ENCODE data around the gene CDHR3. TPM values are rescaled to one million over a fixed set of nuclear protein-coding genes. Genes with fewer than 3 reads are reported as not detected.

The CDHR3 gene
- total RNA-seq, 2 experiments from 2014 or later, result 0.42 to 2.8 TPM

GRCh38 chr7:106061301-106061979 is 98.4 kb downstream of the CDHR3 start:
- POLR2A ChIA-PET, result interaction anchor here (0.7 to 10.0 kb wide), 10 partner anchors 11 to 91 kb away, joined by 3 to 308 read pairs (median 5); partner anchors contain the start of gene SYPL1
- Histone ChIP-seq H3K4me3 (ENCODE audit: low read depth, low read length, poor library complexity, severe bottlenecking) (peak overlapping the region; percentile 32), H4K20me1 (ENCODE audit: insufficient read depth, low read length) (no peaks in the 10 kb centered on the region), H3K4me2 (ENCODE audit: low read length) (peak overlapping the region; percentile 80), H3K79me2 (ENCODE audit: insufficient read depth, low read depth, low read length) (no peaks in the 10 kb centered on the region), H3K9me3 (ENCODE audit: low read length) (peaks cover 8% of the 10 kb centered on the region), H3K4me1 (ENCODE audit: insufficient read depth, low read length, poor library complexity, severe bottlenecking) (peaks cover 100% of the 10 kb centered on the region), H2AFZ (ENCODE audit: low read length) (no peak overlapping the region), H3K27ac (ENCODE audit: low read depth, low read length, poor library complexity, severe bottlenecking) (peak overlapping the region; percentile 98), H3K36me3 (ENCODE audit: insufficient read depth, low read length) (peaks cover 6% of the 10 kb centered on the region; the same call in 1 of the 2 replicates), H3K9me2 (ENCODE audit: insufficient read depth, low read length) (no peaks in the 10 kb centered on the region)
- no TSS peak for BruUV-seq (replicated peaks)
- DNase-seq (ENCODE audit: low spot score), result peak; percentile 93
- intact Hi-C loops (cut with micrococcal nuclease; ENCODE audit: unreplicated experiment), result no loop called here
- TF ChIP-seq CTCF (conservative IDR thresholded peaks at IDR 0.05; ENCODE audit: low read length) (peak; percentile 58), EZH2phosphoT487 (IDR thresholded peaks at IDR 0.05; ENCODE audit: borderline replicate concordance, low read depth, low read length) (no peak)
- CTCF ChIA-PET (ENCODE audit: unreplicated experiment), result interaction anchor here (1.2 to 5.1 kb wide), 3 partner anchors 11 to 92 kb away, joined by 3 to 52 read pairs (median 7); no protein-coding TSS in a partner anchor

GRCh38 chr7:106062006-106062405 is 98.9 kb downstream of the CDHR3 start:
- peak overlapping the region; percentile 98 for H3K27ac ChIP-seq (ENCODE audit: low read depth, low read length, poor library complexity, severe bottlenecking)
- H3K4me2 ChIP-seq (ENCODE audit: low read length), result peak overlapping the region; percentile 80
- H3K4me3 ChIP-seq (ENCODE audit: low read depth, low read length, poor library complexity, severe bottlenecking), result peak overlapping the region; percentile 32
- H3K4me1 ChIP-seq (ENCODE audit: insufficient read depth, low read length, poor library complexity, severe bottlenecking), result peaks cover 100% of the 10 kb centered on the region
- peaks cover 6% of the 10 kb centered on the region; the same call in 1 of the 2 replicates for H3K36me3 ChIP-seq (ENCODE audit: insufficient read depth, low read length)
- H3K79me2 ChIP-seq (ENCODE audit: insufficient read depth, low read depth, low read length), result no peaks in the 10 kb centered on the region
- intact Hi-C loops (cut with micrococcal nuclease; ENCODE audit: unreplicated experiment), result no loop called here
- ChIA-PET CTCF (ENCODE audit: unreplicated experiment) (interaction anchor here (0.7 to 5.1 kb wide), 4 partner anchors 10 to 93 kb away, joined by 3 to 52 read pairs (median 4); no protein-coding TSS in a partner anchor), POLR2A (interaction anchor here (0.7 to 10.0 kb wide), 7 partner anchors 10 to 91 kb away, joined by 3 to 308 read pairs (median 7); partner anchors contain the start of gene SYPL1)
- no peaks in the 10 kb centered on the region for H3K9me2 ChIP-seq (ENCODE audit: insufficient read depth, low read length)
- no peaks in the 10 kb centered on the region for H4K20me1 ChIP-seq (ENCODE audit: insufficient read depth, low read length)
- H2AFZ ChIP-seq (ENCODE audit: low read length), result no peak overlapping the region
- BruUV-seq (replicated peaks), result no TSS peak
- H3K9me3 ChIP-seq (ENCODE audit: low read length), result peaks cover 8% of the 10 kb centered on the region
- no peak for TF ChIP-seq EZH2phosphoT487 (IDR thresholded peaks at IDR 0.05; ENCODE audit: borderline replicate concordance, low read depth, low read length)
- no peak; the same call in 1 of the 2 replicates for TF ChIP-seq CTCF (conservative IDR thresholded peaks at IDR 0.05; ENCODE audit: low read length)
- no peak for DNase-seq (ENCODE audit: low spot score)

All from OCI-LY7 (cell line).